ENCODE measurements around the gene AASS. TPM values are rescaled to one million over a fixed set of nuclear protein-coding genes. Genes with fewer than 3 reads are reported as not detected.

The AASS gene
- total RNA-seq, 1 donor from 2014 or later, result 20.1 TPM

GRCh38 chr7:122046402-122046801 is 97.6 kb downstream of the AASS start:
- DNase-seq (ENCODE audit: low read depth), result no peak

DNA sequence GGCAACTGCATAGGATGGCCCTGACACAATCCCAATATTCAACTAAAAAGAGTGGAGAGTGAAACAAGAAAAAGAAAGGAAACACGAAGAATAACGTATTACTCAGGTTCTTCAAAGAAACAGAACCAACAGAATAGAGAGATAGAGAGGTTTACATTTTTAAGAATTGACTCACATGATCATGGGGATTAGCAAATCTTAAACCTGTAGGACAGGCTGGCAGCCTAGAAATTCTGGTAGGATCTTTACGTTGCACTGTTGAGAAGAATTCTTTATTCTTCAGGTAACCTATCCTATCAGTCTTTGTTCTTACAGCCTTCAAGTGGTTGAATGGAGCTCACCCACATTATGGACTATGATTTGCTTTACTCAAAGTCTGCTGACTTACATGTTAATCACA is 103.9 kb downstream of the AASS start:
- no peak for DNase-seq (ENCODE audit: low read depth)

- no peak for DNase-seq (ENCODE audit: low read depth)
These were observed 105.1 kb downstream of the AASS start for GRCh38 chr7:122038904-122039303.

DNA sequence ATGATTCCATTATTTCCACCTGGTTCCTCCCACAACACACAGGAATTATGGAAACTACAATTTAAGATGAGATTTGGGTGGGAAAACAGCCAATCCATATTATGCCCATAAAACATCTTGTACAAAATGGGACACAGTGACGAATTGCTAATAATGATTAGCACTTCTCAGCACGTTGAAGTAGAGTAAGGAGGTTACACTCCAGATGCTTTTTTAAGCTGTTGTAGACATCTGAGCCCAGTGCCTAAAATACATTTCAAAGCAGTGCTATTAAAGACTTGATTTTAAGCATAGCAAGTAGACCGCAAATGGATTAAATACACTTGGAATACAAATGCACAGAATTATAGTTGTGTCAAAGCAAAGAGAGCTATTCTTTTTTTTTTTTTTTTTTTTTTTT is 105.9 kb downstream of the AASS start:
- DNase-seq (ENCODE audit: low read depth), result no peak

DNA sequence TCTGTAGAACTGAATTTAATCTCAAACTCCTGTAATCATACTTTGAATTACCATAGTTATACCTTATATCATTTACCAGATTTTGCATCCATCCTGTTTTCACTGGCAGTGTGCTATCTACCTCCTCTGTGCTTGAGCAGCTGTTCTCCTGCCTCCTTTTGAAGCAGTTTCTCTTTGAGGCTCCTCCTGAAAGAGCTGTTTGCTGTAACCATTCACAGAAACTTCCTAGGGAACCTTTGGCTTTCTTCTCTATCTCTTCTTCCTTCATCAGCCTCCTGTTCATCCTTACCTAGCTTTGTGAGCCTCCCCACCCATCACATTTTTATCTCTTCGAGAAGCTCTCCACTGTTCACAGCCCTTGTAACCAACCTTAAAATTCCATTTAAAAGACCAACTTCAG is 108.2 kb downstream of the AASS start:
- no peak for DNase-seq (ENCODE audit: low read depth)

GRCh38 chr7:122033641-122034040 is 110.4 kb downstream of the AASS start:
- DNase-seq (ENCODE audit: low read depth), result no peak

GRCh38 chr7:122027058-122027457 is 117.0 kb downstream of the AASS start:
- DNase-seq (ENCODE audit: low read depth), result no peak

Other genes starting within 250 kb of the AASS start
- not detected in 2 replicates for gene FEZF1, start 160.5 kb upstream of the AASS start, total RNA-seq